Transverse colon (tissue), 4 donors: Measurements from ENCODE around the gene TP53I11. TPM values are rescaled to one million over a fixed set of nuclear protein-coding genes. Genes with fewer than 3 reads are reported as not detected.

ENCODE experiments used
- DNase-seq: peaks from one replicate; pipeline ENCODE4 v3.0.0-alpha.2; 2019
- H3K27ac ChIP-seq, 4 donors: fragments of 200-600 bp; sonication (generic); 2 replicates each; pipeline ENCODE4 v1.5.1; 2016 to 2018; ENCODE audit warnings: inconsistent platforms in 4 of 4
- H3K27me3 ChIP-seq: fragments of 200-600 bp; sonication (generic); 2 replicates; pipeline ENCODE4 v1.5.1; 2017; ENCODE audit warnings: inconsistent platforms
- H3K36me3 ChIP-seq, 4 donors: fragments of 200-600 bp; sonication (generic); 2 replicates each; pipeline ENCODE4 v1.5.1; 2017 to 2019; ENCODE audit warnings: inconsistent platforms in 4 of 4
- H3K4me1 ChIP-seq, 4 donors: fragments of 200-600 bp; sonication (generic); 2 replicates each; pipeline ENCODE4 v1.5.1; 2017 to 2020; ENCODE audit warnings: inconsistent platforms in 4 of 4
- H3K4me3 ChIP-seq, 4 donors: fragments of 200-600 bp; sonication (generic); 1 replicate in 1 of 4; 2 replicates in 3 of 4; pipeline versions ENCODE4 v1.5.1 to v1.6.1; 2017 to 2019; ENCODE audit warnings: inconsistent platforms in 4 of 4
- H3K9me3 ChIP-seq, 2 donors: fragments of 200-600 bp; sonication (generic); 2 replicates each; pipeline ENCODE4 v1.5.1; 2017 to 2019; ENCODE audit warnings: inconsistent platforms in 2 of 2
- CTCF ChIP-seq, 5 experiments: fragments of 200-600 bp in 3 of 5; fragments of 450-650 bp in 2 of 5; sonication (generic) in 3 of 5; IDR thresholded peaks; 1 replicate in 2 of 5; 2 replicates in 3 of 5; pipeline ENCODE4 v1.5.1; 2016 to 2017; ENCODE audit warnings: antibody characterized with exemption in 5 of 5, inconsistent platforms in 3 of 5, mild to moderate bottlenecking in 2 of 5, moderate library complexity in 1 of 5
- EP300 ChIP-seq: sonication (generic); formaldehyde crosslinking; IDR thresholded peaks from one replicate; pipeline ENCODE4 v1.6.1; 2017; ENCODE audit warnings: antibody characterized with exemption, low read depth
- POLR2A ChIP-seq: fragments of 450-650 bp; IDR thresholded peaks from one replicate; pipeline ENCODE4 v1.6.1; 2016; ENCODE audit warnings: antibody characterized with exemption, mild to moderate bottlenecking, moderate library complexity
- POLR2AphosphoS5 ChIP-seq, 3 donors: sonication (generic); formaldehyde crosslinking; IDR thresholded peaks; one replicate each; pipeline ENCODE4 v1.6.1; 2016; ENCODE audit warnings: antibody characterized with exemption in 3 of 3
- WGBS, 2 donors: methylation state at CpG; one replicate each; pipeline ENCODE4 v1.1.5; 2018; ENCODE audit warnings: low coverage in 1 of 2; 5-methylcytosine and 5-hydroxymethylcytosine counted together
- in situ Hi-C, 4 donors: fragments of 200-750 bp; cut with MboI; loops; one replicate each; pipeline versions ENCODE4 v1.15.0 to v1.15.1; 2017; ENCODE audit warnings: low sequenced_read_pairs in 3 of 4, low pct_ligation_motif_present in 1 of 4, low pct_unique_long_range_greater_than_20kb in 1 of 4
- intact Hi-C: fragments of 100-400 bp; cut with DNase I; formaldehyde crosslinking; loops from one replicate; pipeline ENCODE4 v1.15.1; 2023; ENCODE audit warnings: low total_unique reads
- total RNA-seq, 4 donors: library from RNA; depleted of rRNA; stranded (reverse); fragments of >200 nt; gene quantifications; one replicate each; pipeline ENCODE4 v1.1.0, GENCODE V29; 2016

Gene TP53I11
- total RNA-seq, 4 donors from 2014 or later = 41.5 to 90.0 (median 56.4) TPM

- in situ Hi-C loops (loop anchor here in 2 of 4 donors (10.0 to 25.0 kb wide), 3 partner anchors 189 to 614 kb away; no protein-coding TSS in a partner anchor), intact Hi-C loops (no loop called here)
Measured at GRCh38 chr11:44901786-44902185, 48.9 kb downstream of the TP53I11 start.

GRCh38 chr11:44901120-44901633 lies 49.5 kb downstream of the TP53I11 start:
- Histone ChIP-seq H3K27me3 (no peaks in the 10 kb centered on the region), H3K36me3 (no peaks in the 10 kb centered on the region), H3K4me1 (no peaks in the 10 kb centered on the region), H3K9me3 (no peaks in the 10 kb centered on the region), H3K4me3 (no peak overlapping the region), H3K27ac (no peak overlapping the region)
- TF ChIP-seq POLR2A (no peak), POLR2AphosphoS5 (IDR thresholded peaks at IDR 0.05) (no peak), CTCF (IDR thresholded peaks at IDR 0.05) (no peak), EP300 (no peak)
- in situ Hi-C loops (loop anchor here in 2 of 4 donors (10.0 to 25.0 kb wide), 3 partner anchors 189 to 614 kb away; no protein-coding TSS in a partner anchor), intact Hi-C loops (no loop called here)
- WGBS, 2 donors = 60 to 72% methylated on average over 1 to 7 of the region's 7 CpGs
- DNase-seq = no peak

More at GRCh38 chr11:44901786-44902185, 48.9 kb downstream of the TP53I11 start:
- H3K4me1 ChIP-seq = peaks cover 0 to 4% (median 0%) of the 10 kb centered on the region in 4 donors
- TF ChIP-seq CTCF (IDR thresholded peaks at IDR 0.05) (no peak), POLR2AphosphoS5 (IDR thresholded peaks at IDR 0.05) (no peak), POLR2A (no peak), EP300 (no peak)
- H3K27me3 ChIP-seq = no peaks in the 10 kb centered on the region
- no peaks in the 10 kb centered on the region for H3K36me3 ChIP-seq
- WGBS, 2 donors = 88% methylated on average over 5 of the region's 5 CpGs; no CpG with 5 or more reads in 1 of the 2 donors
- no peak overlapping the region for H3K4me3 ChIP-seq
- no peaks in the 10 kb centered on the region for H3K9me3 ChIP-seq
- DNase-seq = no peak
- no peak overlapping the region for H3K27ac ChIP-seq

- Histone ChIP-seq H3K9me3 (no peaks in the 10 kb centered on the region), H3K4me1 (no peaks in the 10 kb centered on the region), H3K27me3 (no peaks in the 10 kb centered on the region), H3K4me3 (no peak overlapping the region), H3K36me3 (no peaks in the 10 kb centered on the region), H3K27ac (no peak overlapping the region)
- intact Hi-C loops (no loop called here), in situ Hi-C loops (loop anchor here in 3 of 4 donors (10.0 to 25.0 kb wide), 5 partner anchors 163 to 613 kb away; partner anchors contain the start of genes ALX4 (in 1 of the 3) and TSPAN18 (in 1 of the 3))
- TF ChIP-seq CTCF (IDR thresholded peaks at IDR 0.05) (no peak), POLR2AphosphoS5 (IDR thresholded peaks at IDR 0.05) (no peak), EP300 (no peak)
- WGBS, 2 donors = 76% methylated on average over 3 of the region's 3 CpGs; no CpG with 5 or more reads in 1 of the 2 donors
- DNase-seq = peak; percentile 21
Measured at GRCh38 chr11:44899959-44900358, 50.7 kb downstream of the TP53I11 start.

DNA sequence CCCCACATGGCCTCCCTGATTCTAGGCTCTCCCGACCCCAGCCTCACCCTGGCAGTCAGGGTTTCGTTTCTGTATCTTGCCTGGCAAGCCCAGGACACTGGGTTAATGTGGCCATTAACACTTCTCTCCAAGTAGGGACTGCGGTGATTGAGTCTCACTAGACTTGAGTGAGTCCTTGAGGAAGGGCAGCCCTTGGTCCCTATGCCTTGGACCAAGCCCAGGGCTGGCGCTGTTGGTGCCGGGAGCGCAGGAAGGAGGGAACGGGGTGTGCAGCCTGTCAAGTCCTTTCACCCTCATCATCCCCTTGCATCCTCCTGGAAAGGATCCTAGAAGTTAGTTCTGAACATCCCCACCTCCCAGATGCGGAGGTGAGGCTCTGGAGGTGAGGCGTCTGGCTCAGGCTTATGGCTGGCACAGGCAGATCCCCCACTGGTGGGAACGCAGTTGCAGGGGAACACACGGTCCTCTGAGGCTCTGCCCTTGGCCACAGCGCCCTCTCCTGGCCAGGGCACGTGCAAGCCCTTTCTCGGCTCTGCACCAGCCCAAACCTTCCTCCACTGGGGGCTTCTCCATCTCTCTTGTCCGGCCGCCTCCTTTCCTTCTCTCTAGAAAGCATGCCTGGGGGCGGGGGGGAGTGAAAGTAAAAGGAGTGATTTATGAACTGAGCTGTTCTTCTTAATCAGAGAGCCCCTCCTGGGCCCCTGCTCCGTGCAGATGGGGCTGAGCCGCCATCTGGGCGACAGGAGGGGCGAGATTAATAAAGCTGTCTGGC lies 56.7 kb downstream of the TP53I11 start:
- TF ChIP-seq POLR2A (no peak), CTCF (IDR thresholded peaks at IDR 0.05) (peak; percentile 70 to 78 (median 78)), EP300 (no peak), POLR2AphosphoS5 (IDR thresholded peaks at IDR 0.05) (no peak)
- DNase-seq = peak; percentile 58
- no peak overlapping the region for H3K4me3 ChIP-seq
- H3K9me3 ChIP-seq = no peaks in the 10 kb centered on the region
- H3K36me3 ChIP-seq = no peaks in the 10 kb centered on the region
- intact Hi-C loops (loop anchor here (1.0 to 5.0 kb wide), 2 partner anchors 166 to 272 kb away; no protein-coding TSS in a partner anchor), in situ Hi-C loops (loop anchor here in 3 of 4 donors (5.0 to 25.0 kb wide), 3 partner anchors 157 to 582 kb away; partner anchors contain the start of genes TSPAN18 (in 2 of the 3) and ALX4 (in 1 of the 3))
- WGBS, 2 donors = 31% methylated on average over 21 of the region's 21 CpGs; no CpG with 5 or more reads in 1 of the 2 donors
- peaks cover 0 to 7% (median 3%) of the 10 kb centered on the region in 4 donors for H3K4me1 ChIP-seq
- peaks cover 3% of the 10 kb centered on the region for H3K27me3 ChIP-seq
- peak overlapping the region; percentile 48 to 81 (median 68) for H3K27ac ChIP-seq
